Kidney (tissue), 14 donors: ENCODE results near the gene LRRC47. TPM values are rescaled to one million over a fixed set of nuclear protein-coding genes. Genes with fewer than 3 reads are reported as not detected.

Source experiments
- DNase-seq, 5 donors: peaks; one replicate each; pipeline ENCODE4 v3.0.0-alpha.2; 2013 to 2020
- FAIRE-seq: peaks from 2 replicates; lab custom pipeline; 2012; peaks lifted over from hg19 to GRCh38; lab: Jason Lieb, UNC
- H3K27ac ChIP-seq, 2 donors: one replicate each; pipeline ENCODE4 v1.7.0; 2013; ENCODE audit warnings: low read depth in 2 of 2, low read length in 2 of 2, inconsistent platforms in 1 of 2
- H3K27me3 ChIP-seq: one replicate; pipeline ENCODE4 v1.7.1; 2013; ENCODE audit warnings: low read length, inconsistent platforms; ENCODE audit not compliant: control insufficient read depth, insufficient read depth
- H3K36me3 ChIP-seq, 3 donors: one replicate each; pipeline versions ENCODE4 v1.7.0 to v1.7.1; 2013; ENCODE audit warnings: low read length in 3 of 3, control low read depth in 1 of 3, inconsistent platforms in 1 of 3; ENCODE audit not compliant: insufficient read depth in 3 of 3, control insufficient read depth in 2 of 3
- H3K4me1 ChIP-seq, 3 donors: one replicate each; pipeline versions ENCODE4 v1.7.0 to v1.7.1; 2013; ENCODE audit warnings: low read length in 3 of 3, inconsistent platforms in 1 of 3, low read depth in 1 of 3; ENCODE audit not compliant: control insufficient read depth in 2 of 3, insufficient read depth in 2 of 3
- H3K4me3 ChIP-seq, 3 donors: one replicate each; pipeline versions ENCODE4 v1.7.0 to v1.8.1; 2013; ENCODE audit warnings: low read length in 3 of 3, control low read depth in 1 of 3, inconsistent platforms in 1 of 3
- H3K9ac ChIP-seq, 3 donors: one replicate each; pipeline versions ENCODE4 v1.7.0 to v1.7.1; 2013; ENCODE audit warnings: low read length in 3 of 3, control low read depth in 1 of 3, inconsistent platforms in 1 of 3
- H3K9me3 ChIP-seq, 3 donors: one replicate each; pipeline versions ENCODE4 v1.7.0 to v1.7.1; 2013; ENCODE audit warnings: low read length in 3 of 3, control low read depth in 1 of 3, inconsistent platforms in 1 of 3; ENCODE audit not compliant: control insufficient read depth in 2 of 3, insufficient read depth in 1 of 3
- intact Hi-C: fragments of 100-400 bp; cut with DNase I; formaldehyde crosslinking; loops from one replicate; pipeline ENCODE4 v1.11.1; 2022
- polyA plus RNA-seq: library from polyadenylated mRNA; stranded (reverse); fragments of 350-450 nt; fragmentation: Illumina TruSeq; extraction: RNeasy Lipid Tissue Mini Kit (QIAGEN cat#74804); gene quantifications from one replicate; pipeline ENCODE4 v1.2.3, GENCODE V29; 2014; ENCODE audit warnings: low read depth, low replicate concordance; ENCODE audit not compliant: insufficient read depth
- total RNA-seq: library from RNA; stranded (reverse); fragmentation: NEBNext Ultra II Directional; extraction: Animal tissue kit (Norgen Biotek cat#: 25700); gene quantifications from one replicate; pipeline ENCODE4 v1.2.1, GENCODE V29; 2021
- TF ChIP-seq, protein P1 (sequence below): IDR thresholded peaks from 3 replicates; pipeline ENCODE4 v1.5.1; 2012; ENCODE audit warnings: mild to moderate bottlenecking, moderate library complexity, borderline replicate concordance; ENCODE audit not compliant: insufficient read depth; ENCODE audit errors: extremely low read depth
- donor health status: control.
- donor health status: control.
- donor health status: control.
- donor health status: control.
- donor health status: control.
- donor health status: DM: yes; HTN: yes; CAD: no.
- donor health status: Normal renal cell carcinoma (clear cell type).

The LRRC47 gene
- total and polyA plus RNA-seq, 2 donors from 2014 or later, result 28.8 to 42.4 TPM

DNA sequence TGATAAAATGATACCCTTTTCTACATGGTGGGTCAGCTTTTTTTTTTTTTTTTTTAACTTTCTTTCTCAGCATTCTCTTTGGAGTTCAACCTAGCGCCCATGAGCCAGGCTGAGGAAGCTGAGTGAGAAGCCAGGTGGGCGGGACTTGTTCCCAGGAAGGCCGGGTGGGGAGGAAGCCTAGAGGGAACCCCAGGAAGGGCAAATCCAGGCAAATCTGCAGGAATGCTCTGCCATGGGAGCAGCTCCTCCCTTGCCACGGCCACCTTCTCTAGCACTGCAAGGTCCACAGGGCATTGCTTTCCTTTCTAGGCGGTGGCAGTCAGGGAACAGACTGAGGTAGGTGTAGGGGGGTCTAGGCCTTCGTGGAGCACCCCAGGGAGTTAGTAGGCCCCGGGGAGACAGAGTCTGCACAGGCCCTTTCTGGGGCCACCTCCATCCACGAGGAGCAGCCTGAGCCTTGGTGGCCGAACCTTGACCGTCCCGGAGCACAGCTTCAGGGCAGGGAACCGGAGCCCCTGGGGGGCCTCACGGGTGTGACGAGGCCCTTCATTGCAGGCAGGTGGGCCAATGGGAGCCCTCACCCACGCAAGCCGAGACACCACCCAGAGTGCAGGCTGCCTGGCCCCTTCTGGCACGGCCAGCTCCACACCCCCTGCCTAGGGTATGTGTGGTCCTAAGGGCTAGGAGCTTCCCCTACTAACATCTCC, 62.3 kb downstream of the LRRC47 start:
- H3K36me3 ChIP-seq, result peaks cover 2 to 9% (median 2%) of the 10 kb centered on the region in 3 donors
- no peak overlapping the region for H3K4me3 ChIP-seq
- FAIRE-seq (no peak), DNase-seq (no peak)
- TF ChIP-seq, protein P1, sequence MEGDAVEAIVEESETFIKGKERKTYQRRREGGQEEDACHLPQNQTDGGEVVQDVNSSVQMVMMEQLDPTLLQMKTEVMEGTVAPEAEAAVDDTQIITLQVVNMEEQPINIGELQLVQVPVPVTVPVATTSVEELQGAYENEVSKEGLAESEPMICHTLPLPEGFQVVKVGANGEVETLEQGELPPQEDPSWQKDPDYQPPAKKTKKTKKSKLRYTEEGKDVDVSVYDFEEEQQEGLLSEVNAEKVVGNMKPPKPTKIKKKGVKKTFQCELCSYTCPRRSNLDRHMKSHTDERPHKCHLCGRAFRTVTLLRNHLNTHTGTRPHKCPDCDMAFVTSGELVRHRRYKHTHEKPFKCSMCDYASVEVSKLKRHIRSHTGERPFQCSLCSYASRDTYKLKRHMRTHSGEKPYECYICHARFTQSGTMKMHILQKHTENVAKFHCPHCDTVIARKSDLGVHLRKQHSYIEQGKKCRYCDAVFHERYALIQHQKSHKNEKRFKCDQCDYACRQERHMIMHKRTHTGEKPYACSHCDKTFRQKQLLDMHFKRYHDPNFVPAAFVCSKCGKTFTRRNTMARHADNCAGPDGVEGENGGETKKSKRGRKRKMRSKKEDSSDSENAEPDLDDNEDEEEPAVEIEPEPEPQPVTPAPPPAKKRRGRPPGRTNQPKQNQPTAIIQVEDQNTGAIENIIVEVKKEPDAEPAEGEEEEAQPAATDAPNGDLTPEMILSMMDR, result no peak
- no peak overlapping the region for H3K9ac ChIP-seq
- intact Hi-C loops, result no loop called here
- no peaks in the 10 kb centered on the region for H3K9me3 ChIP-seq
- no peaks in the 10 kb centered on the region for H3K4me1 ChIP-seq
- H3K27me3 ChIP-seq, result no peaks in the 10 kb centered on the region
- no peak overlapping the region for H3K27ac ChIP-seq

DNA sequence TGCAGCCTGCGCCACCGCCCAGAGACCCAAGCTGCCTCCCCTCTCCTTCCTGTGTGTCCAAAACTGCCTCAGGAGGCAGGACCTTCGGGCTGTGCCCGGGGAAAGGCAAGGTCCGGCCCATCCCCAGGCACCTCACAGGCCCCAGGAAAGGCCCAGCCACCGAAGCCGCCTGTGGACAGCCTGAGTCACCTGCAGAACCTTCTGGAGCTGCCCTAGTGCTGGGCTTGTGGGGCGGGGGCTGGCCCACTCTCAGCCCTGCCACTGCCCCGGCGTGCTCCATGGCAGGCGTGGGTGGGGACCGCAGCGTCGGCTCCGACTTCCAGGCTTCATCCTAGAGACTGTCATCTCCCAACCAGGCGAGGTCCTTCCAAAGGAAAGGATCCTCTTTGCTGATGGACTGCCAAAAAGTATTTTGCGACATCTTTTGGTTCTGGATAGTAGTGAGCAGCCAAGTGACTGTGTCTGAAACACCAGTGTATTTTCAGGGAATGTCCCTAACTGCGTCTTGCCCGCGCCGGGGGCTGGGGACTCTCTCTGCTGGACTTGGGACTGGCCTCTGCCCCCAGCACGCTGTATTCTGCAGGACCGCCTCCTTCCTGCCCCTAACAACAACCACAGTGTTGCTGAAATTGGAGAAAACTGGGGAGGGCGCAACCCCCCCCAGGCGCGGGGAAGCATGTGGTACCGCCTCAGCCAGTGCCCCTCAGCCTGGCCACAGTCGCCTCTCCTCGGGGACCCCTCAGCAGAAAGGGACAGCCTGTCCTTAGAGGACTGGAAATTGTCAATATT, 63.0 kb downstream of the LRRC47 start:
- H3K4me3 ChIP-seq, result no peak overlapping the region
- peaks cover 2 to 3% (median 2%) of the 10 kb centered on the region in 3 donors for H3K36me3 ChIP-seq
- TF ChIP-seq, protein P1, result no peak
- H3K27me3 ChIP-seq, result no peaks in the 10 kb centered on the region
- no peaks in the 10 kb centered on the region for H3K4me1 ChIP-seq
- no peak overlapping the region for H3K27ac ChIP-seq
- no peaks in the 10 kb centered on the region for H3K9me3 ChIP-seq
- no peak overlapping the region for H3K9ac ChIP-seq
- DNase-seq (no peak), FAIRE-seq (no peak)
- intact Hi-C loops, result no loop called here

DNA sequence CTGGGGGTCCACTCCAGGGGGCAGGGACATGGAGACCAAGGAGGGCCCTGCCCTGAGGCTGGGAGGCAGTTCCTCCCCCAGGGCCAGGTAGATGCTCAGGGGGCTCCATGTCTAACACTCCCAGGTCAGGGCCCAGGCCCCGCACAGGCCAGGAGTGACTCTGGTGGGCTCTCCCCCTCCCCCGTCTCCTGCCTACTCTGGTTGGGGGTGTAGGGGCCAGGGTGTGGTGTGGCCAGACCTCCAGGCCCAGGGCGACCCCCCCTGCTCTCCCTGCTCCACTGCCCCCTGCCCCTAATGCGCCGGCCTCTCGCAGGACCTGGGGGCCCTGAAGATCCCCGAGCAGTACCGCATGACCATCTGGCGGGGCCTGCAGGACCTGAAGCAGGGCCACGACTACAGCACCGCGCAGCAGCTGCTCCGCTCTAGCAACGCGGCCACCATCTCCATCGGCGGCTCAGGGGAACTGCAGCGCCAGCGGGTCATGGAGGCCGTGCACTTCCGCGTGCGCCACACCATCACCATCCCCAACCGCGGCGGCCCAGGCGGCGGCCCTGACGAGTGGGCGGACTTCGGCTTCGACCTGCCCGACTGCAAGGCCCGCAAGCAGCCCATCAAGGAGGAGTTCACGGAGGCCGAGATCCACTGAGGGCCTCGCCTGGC, 63.7 kb downstream of the LRRC47 start:
- Histone ChIP-seq H3K27me3 (no peaks in the 10 kb centered on the region), H3K36me3 (peaks cover 0 to 3% (median 2%) of the 10 kb centered on the region in 3 donors)
- no peak for FAIRE-seq

More for the DNA sequence above, 63.7 kb downstream of the LRRC47 start:
- no peaks in the 10 kb centered on the region for H3K9me3 ChIP-seq
- intact Hi-C loops, result no loop called here
- DNase-seq, result peak in 4 of 5 donors; percentile 38 to 69 (median 51)
- H3K9ac ChIP-seq, result no peak overlapping the region
- H3K27ac ChIP-seq, result no peak overlapping the region
- TF ChIP-seq, protein P1, result no peak
- no peak overlapping the region for H3K4me3 ChIP-seq
- H3K4me1 ChIP-seq, result no peaks in the 10 kb centered on the region
